Measurements from ENCODE around the gene GPR15LG. TPM values are rescaled to one million over a fixed set of nuclear protein-coding genes. Genes with fewer than 3 reads are reported as not detected.
"Not testable (repeated sequence)": the region's sequence is repeated elsewhere in the genome, so short reads cannot be mapped to it uniquely, and the experiment has no call there.

The GPR15LG gene
- total RNA-seq, 1 donor from 2014 or later, result not detected

DNA sequence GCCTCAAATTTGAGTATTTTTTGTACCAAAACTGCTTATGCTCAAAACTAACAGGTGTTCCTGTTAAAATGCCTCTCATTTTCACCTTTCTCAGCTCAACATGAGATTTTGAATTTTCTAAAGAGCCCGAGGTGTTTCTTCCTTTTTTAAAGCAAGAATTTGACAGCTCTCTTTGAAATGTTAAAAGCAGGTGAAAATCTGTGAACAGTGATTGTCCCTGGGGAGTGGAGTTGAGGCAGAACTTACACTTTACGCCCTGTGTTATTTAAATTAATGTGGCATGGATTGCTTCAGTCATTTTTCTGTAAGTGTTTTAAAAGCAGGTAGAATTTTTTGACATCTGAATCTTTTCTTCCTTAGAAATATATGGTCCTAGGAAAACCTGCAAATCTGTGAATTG, 9.2 kb upstream of the GPR15LG start:
- no peak for DNase-seq (ENCODE audit: low read depth in 2 of 2)

DNA sequence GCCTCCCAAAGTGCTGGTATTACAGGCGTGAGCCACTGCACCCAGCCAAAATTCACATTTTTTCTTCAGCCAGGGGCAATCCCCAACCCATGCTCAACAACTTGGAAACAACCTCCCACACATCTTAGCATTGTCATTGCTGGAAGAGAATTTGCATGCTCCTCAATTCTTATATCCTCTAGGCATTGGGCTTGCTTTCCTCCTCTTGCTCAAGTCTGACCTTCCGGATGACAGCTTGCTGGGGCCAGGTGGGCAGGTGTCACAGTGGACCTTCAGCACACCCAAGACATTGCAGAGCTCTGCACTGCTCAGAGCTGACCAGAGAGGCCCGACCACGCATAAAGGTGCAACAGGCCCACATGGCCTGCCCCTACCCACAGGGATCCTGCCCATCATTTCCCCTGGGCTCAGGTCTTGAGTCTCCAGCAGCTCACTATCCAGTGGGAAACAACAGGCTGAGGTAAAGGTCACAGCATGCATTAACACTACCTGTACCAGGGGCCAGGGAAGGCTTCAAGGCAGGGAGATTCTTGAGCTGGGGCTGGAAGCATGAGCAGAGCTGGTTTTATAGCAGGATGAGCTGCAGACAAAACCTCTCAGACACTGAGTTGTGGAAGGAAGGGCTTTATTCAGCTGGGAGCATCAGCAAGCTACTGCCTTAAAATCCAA, 6.8 kb upstream of the GPR15LG start:
- DNase-seq (ENCODE audit: low read depth in 2 of 2), result no peak

DNA sequence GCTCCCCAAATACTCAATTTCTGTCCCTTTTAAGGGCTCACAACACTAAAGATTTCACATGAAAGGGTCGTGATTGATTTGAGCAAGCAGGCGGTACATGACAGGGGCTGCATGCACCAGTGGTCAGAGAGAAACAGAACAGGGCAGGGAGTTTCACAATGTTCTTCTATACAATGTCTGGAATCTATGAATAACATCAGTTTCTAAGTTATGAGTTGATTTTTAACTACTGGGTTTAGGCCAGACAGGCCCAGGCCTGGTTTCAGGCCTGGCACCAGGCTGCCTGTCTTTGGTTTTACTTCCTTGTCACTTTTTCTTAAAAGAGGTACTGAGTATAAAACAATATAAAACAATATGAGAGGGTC, 6.3 kb upstream of the GPR15LG start:
- not testable (repeated sequence) for DNase-seq (ENCODE audit: low read depth in 2 of 2)

DNA sequence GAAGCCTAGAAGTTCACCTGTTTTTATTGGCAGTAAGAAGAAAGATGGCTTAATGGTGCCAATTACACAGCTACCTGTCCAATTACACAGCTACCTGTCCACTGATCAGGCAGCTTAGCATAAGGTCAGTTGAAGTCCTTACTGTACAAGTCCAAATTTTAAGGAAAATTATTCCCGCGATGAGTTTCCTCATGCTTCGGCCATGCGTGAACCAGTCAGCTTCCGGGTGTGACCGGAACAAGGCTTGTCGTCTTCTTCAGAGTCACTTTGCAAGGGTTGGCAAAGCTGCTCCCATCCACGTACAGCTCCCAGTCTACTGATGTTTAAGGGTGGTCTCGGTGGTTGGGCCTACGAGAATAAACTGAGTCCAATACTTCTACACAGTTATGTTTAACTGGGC, 5.2 kb upstream of the GPR15LG start:
- DNase-seq (ENCODE audit: low read depth in 2 of 2), result not testable (repeated sequence)

DNA sequence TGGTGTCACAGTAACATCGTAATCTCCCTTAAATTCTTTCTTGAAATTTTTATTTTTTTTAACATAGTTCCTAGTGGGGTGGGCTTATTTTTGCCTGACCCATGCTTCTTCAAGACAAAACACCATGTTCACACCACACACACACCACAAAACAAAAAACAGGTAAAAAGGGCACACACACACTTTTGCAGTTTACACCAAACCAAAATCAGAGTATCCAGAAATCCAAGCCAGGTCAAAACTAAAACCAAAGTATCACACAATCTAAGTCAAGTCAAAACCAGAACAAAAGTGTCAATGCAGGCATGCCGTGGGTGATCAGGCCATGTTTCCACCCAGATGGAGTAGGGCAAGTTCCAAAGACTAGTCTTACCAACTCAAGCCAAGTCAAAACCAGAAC, 2.4 kb upstream of the GPR15LG start:
- not testable (repeated sequence) for DNase-seq (ENCODE audit: low read depth in 2 of 2)

DNA sequence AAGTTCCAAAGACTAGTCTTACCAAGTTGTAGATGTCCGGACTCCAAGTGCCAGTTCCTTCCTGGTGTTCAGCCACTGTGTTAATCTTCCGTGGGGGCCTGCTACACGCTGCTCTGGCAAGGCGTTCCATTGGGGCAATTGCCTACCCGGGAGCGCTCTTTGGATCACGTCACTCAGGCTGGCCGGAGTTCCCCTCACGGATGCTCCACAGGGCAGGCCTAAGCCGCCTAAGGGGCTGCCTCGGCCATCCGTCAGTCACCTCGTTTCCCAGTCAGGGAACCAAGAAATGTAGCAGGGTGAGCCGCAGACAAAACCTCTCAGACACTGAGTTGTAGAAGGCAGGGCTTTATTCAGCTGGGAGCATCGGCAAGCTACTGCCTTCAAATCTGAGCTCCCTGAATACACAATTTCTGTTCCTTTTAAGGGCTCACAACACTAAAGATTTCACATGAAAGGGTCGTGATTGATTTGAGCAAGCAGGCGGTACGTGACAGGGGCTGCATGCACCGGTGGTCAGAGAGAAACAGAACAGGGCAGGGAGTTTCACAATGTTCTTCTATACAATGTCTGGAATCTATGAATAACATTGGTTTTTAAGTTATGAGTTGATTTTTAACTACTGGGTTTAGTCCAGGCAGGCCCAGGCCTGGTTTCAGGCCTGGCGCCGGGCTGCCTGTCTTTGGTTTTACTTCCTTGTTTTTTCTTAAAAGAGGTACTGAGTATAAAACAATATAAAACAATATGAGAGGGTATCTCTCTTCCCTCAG, 1.7 kb upstream of the GPR15LG start:
- DNase-seq (ENCODE audit: low read depth in 2 of 2), result not testable (repeated sequence)

DNA sequence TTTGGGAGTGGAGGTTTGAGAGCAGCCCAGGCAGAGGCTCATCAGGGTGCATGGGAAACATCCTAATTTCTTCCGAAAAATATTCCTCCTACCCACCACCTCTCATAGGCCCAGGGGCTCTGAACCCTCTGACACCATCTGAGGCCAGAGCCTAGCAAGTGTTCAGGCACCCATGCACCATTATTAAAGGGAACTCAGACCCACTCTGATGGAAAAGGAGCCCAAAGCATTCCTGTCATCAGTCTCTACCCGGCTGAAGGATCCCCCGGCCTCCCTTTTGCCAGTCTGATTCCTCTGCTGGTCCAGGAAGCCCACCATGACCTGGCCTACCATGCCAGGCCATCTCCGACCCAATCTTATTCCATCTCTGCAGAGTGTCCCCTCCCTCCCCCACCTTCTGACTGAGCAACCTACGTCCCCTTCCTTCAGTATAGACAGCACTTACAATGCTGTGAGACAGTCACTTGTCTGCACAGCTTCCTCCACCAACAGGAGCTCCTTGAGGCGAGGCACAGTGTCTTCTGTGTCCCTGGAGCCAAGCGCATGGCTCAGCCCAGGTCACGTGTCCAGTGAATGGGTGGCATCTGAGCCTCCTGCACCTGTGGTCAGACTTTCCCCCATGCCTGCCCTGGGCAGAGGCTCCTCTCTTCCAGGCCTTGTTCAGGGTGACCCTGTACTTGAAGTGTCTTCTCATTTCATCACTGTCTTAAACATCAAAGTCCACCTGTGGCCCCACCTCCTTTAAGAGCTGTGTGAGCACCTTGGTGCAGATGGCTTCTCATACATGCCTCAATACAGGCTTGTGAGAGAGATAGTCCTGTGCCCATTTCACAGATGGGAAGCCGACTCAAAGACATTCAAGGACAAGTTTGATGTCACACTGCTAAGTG, 889 bp upstream of the GPR15LG start:
- DNase-seq (ENCODE audit: low read depth in 2 of 2), result no peak

DNA sequence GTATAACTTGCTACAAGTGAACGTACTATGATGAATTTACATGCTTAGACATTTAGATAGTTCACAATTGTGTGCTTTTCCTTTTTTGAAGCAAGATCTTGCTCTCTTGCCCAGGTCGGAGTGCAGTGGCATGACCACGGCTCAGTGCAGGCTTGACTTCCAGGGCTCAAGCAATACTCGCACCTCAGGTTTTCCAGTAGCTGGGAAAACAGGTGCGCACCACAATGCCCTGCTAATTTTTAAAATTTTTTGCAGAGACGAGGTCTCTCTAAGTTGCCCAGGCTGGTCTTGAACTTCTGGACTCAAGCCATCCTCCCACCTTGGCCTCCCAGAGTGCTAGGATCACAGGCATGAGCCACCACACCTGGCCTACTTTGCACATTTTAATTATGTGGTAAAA, 1.8 kb downstream of the GPR15LG start:
- DNase-seq (ENCODE audit: low read depth in 2 of 2), result no peak

DNA sequence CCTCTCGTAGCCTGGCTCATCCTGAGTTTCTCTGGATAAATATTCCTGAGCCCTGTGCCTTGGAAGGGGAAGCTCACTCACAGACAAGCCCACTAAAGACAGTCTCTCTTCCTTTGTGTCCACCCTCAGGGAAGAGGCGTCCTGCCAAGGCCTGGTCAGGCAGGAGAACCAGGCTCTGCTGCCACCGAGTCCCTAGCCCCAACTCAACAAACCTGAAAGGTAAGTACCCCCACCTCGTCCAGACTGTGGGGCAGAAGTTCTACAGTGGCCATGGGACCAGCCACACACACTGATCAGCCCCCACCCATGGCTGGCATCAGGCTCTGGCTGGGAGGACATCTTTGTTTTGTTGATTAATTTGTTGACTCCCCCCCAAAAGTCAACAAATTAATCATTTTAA, 2.8 kb downstream of the GPR15LG start:
- no peak for DNase-seq (ENCODE audit: low read depth in 2 of 2)

DNA sequence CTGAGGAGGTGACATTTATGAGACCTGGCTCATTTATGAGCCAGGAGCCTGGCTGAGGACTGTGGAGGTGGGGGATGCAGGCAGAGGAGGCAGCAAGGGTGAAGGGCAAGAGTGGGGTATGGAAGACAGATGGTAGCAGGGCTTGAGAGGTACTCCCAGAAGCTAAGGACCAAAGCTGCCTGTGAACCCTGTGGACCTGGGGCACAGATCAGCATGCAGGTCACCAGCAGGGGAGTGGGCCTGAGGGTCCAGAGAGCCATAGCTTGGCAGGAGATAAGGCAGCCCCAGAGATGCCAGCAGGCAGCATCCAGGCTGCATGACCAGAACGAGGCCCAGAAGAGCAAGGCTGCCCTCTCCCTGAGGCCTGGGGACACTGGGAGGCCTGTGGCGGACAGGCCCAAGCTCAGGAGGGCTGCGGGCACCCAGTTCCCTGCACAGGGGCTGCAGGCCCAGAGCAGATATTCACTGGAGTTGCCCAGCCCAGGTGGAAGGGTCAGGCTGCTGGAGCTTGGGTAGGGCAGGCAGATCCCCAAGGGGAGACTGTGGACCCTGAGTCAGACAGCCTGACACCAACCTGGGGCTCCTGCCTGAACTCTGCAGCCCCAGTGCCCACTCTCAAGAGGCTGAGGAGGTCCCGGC, 3.4 kb downstream of the GPR15LG start:
- no peak for DNase-seq (ENCODE audit: low read depth in 2 of 2)

DNA sequence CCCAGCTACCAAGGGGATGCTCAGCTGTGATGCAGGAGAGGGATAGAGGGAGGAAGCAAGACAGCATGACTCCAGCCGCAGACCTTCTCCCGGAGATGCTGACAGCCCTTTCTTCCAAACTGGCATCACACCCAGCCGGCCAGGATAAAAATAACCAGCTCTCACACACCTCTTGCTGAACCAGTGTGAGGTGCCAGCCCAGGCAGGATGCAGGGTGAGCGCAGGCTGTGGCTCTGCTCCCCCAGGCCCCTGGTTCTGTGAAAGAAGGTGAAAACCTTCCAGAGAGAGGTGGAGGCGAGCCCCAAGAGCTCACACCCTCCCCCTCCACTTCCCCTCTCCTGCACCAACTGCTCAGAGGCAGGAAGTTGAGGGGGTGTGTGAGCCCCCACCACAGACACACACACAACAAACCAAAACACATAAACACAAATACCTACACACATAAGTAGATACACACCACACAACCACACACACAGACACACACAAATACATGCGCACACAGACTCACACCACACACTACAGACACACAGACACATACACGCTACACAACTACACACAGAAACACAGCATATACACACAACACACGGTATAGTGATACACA, 4.0 kb downstream of the GPR15LG start:
- no peak for DNase-seq (ENCODE audit: low read depth in 2 of 2)

DNA sequence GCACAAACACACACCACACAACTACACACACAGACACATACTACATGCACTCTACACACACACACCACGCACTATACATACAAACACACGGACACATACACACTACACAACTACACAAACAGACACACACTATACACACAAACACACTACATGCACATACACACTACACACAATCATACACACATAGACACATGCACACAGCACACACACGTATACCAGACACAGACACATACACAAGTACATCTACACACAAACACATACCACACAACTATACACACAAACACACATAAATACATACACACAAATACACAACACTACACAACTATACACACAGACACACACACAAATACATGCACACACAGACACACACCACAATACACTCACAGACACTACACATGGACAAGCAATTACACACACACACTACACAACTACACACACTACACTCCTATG, 4.6 kb downstream of the GPR15LG start:
- no peak for DNase-seq (ENCODE audit: low read depth in 2 of 2)

DNA sequence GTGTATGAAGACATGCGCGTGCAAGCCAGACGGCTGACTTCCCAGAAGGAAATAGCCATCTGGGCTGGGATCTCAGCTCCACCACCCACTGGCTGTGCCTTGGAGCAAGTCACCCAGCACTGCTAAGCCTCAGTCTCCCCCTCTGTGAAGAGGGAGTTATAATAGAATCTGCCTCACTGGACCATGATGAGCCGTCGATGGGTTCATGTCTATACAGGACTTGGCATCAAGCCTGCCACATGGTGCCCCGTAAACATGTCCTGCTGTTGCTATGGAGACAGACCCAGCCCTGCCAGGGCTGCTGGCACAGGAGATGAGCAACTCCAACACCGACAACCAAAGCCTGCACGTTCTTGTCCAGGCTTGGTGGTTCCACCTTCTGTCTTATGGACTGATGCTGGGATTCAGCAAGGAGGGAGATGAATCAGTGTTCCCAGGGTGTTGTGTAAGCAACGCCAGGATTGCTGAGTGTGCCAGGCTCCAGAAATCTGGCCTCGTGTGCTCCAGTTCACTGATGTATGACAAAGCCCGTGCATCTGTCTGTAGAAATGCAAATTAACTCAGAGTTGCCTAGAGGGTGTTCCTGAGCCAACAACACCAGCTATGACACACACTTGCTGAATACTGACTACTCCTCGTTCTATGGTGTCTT, 5.6 kb downstream of the GPR15LG start:
- DNase-seq (ENCODE audit: low read depth in 2 of 2), result peak in 1 of 2 donors; percentile 10

DNA sequence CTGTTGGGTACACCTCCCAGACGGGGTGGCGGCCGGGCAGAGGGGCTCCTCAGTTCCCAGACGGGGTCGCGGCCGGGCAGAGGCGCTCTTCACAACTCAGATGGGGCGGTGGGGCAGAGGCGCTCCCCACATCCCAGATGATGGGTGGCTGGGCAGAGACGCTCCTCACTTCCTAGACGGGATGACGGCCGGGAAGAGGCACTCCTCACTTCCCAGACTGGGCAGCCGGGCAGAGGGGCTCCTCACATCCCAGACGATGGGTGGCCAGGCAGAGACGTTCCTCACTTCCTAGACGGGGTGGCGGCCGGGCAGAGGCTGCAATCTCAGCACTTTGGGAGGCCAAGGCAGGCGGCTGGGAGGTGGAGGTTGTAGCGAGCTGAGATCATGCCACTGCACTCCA, 6.8 kb downstream of the GPR15LG start:
- not testable (repeated sequence) for DNase-seq (ENCODE audit: low read depth in 2 of 2)

DNA sequence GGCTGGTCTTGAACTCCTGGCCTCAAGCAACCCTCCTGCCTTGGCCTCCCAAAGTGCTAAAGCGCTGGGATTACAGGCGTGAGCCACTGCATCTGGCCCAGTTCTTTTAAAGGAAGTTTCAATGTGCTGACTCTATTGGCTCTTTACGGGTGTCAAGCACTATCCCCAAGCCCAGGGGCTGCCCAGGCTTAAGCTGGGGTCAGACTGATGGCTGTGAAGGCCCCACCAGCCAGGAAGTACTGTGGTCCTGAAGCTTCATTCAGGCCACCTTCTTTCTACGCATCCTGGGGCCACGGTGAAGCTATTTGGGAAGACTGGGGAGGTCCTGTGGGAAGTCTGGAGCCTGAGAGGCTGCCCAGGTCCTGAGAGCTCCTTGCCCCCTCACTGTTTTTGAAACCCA, 8.0 kb downstream of the GPR15LG start:
- DNase-seq (ENCODE audit: low read depth in 2 of 2), result no peak

DNA sequence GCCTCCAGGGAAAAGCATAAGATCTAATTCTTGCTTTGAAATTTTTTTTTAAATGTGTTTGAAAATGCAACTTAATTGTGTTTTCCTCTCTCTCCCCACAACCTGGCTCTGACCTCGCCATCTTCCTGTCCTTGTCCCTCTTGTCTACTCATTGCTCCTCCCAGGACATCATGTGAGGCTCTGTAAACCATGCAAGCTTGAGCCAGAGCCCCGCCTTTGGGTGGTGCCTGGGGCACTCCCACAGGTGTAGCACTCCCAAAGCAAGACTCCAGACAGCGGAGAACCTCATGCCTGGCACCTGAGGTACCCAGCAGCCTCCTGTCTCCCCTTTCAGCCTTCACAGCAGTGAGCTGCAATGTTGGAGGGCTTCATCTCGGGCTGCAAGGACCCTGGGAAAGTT, 10.9 kb downstream of the GPR15LG start:
- no peak for DNase-seq (ENCODE audit: low read depth in 2 of 2)

DNA sequence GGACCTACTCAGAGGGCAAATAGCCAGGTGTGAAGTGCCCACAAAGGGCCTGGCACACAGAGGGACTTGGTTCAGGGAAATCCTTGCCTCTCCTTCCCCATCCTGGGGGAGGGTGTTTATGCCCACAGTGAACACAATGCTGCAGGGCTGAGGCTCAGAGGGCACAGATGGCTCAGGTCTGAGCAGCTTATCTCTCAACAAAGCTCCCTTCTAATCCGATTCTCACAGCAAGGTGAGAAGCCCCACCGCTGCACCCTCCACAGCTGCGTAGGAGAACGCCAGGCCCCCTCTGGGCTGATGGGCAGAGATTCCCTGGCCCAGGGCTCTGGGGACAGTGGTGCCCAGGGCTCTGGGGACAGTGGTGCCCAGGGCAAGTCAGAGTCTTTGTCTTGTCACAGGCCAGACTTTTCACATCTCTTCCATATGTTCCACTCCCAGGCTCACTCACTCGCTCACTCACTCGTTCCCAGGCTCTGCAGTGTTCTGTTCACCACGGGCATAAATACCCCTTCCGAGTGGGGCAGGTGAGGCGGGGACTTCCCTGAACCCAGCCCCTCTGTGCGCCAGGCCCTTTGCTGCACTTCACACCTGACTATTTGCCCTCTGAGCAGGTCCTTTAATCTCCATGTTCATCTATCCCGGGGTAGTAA, 12.1 kb downstream of the GPR15LG start:
- DNase-seq (ENCODE audit: low read depth in 2 of 2), result no peak

DNA sequence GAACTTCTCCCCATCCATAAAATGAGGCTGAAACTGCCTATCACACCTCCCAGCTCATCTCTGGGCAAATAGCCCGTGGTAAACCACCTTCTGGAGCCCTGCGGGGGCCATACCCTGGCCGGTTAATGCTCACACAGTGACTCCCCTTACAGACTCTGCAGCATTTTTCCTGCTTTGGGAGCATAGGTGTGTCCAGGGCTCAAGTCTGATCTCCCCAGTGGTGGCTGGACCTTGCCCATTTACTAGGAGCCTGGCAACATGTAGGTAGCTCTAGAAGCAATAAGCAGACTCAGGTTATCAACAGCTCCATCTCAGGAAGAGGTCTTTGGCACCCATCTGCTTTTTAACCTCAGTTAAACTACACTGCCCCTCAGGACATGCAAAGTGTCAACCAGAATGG, 15.2 kb downstream of the GPR15LG start:
- no peak for DNase-seq (ENCODE audit: low read depth in 2 of 2)

DNA sequence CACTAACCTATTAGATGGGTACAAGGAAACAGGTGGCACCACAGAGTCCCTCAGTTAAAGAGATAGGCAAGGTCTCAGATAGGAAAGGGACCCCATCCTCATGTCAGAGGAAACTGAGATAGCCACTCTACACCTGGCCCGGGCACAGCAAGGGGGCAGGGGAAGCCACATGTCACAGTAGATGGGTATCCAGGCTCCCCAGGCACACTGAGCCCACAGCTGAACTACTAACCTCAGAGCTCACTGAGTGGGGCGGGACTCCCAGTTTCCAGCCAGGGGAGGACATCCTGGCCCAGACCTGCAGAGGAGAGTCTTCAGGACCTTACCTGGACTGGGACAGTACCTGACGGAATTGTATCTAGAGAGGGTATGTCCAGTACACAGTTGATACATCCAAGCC, 17.0 kb downstream of the GPR15LG start:
- no peak for DNase-seq (ENCODE audit: low read depth in 2 of 2)

DNA sequence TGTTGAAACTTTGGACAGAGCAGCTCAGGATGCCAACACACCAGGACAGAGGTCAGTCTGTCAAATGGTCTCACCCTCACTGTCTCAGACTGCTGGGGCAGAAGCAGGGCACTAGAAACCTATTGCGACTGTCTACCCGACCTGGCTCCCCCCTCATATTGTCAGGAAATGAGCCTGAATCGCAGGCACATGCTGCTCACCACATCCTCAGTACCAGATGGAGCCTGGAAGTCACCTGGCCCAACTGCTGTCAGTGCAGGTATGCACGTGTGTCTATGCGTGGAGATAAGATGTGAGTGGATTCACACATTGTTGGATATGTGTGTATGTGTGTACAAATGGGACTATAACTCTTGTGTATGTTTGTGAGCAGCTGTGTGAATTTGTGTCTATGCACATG, 17.5 kb downstream of the GPR15LG start:
- DNase-seq (ENCODE audit: low read depth in 2 of 2), result no peak
